ENCODE results near the gene EIF3D. TPM values are rescaled to one million over a fixed set of nuclear protein-coding genes. Genes with fewer than 3 reads are reported as not detected.

EIF3D gene
- total RNA-seq (269 TPM), polyA plus RNA-seq (100 to 1,000 TPM; 147 to 195 (median 182) TPM)

- H3K27ac Mint-ChIP-seq = peak within 1 kb of the TSS; percentile 97 to 98 (median 98)
Measured at GRCh38 chr22:36528795-36529751, at the start of gene EIF3D. Gene EIF3D (minus strand): TSS chr22:36529166. CDS start chr22:36526121, 3,045 bp downstream.

DNA sequence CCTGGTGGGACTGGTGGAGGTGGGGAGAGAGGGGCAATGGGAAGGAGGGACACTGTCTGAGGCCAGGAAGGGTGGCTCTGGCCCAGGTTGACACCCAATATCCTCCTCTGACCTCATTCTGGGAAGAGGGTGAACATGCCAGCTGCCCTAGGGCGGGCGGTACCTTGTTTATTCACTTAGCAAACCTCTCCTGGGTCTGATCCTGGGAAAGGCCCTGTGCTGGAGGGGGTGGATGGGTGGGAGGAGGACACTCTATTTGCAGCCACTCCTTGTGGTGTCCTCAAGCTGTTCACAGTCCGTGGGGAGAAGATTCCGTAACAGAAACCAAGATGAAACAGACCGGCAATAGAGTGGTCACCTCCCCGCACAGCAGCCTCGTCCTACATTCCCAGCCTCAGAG, 49.7 kb upstream of the EIF3D start:
- Histone ChIP-seq H3K27ac (ENCODE audit: insufficient read depth, low read length, poor library complexity, severe bottlenecking) (no peak overlapping the region), H3K36me3 (ENCODE audit: control insufficient read depth, insufficient read depth, low read length) (no peaks in the 10 kb centered on the region), H3K9me3 (ENCODE audit: control insufficient read depth in 2 of 2, low read length in 2 of 2) (no peaks in the 10 kb centered on the region), H3K4me1 (ENCODE audit: control insufficient read depth, insufficient read depth, low read length, poor library complexity, severe bottlenecking) (no peaks in the 10 kb centered on the region), H3K4me3 (ENCODE audit: low read depth, low read length) (no peak overlapping the region), H3K27me3 (ENCODE audit: control insufficient read depth, insufficient read depth, low read length) (no peaks in the 10 kb centered on the region)
- no peak overlapping the region for H3K27ac Mint-ChIP-seq
- peaks cover 3% of the 10 kb centered on the region for H3K36me3 Mint-ChIP-seq
- ATAC-seq (ENCODE audit: low read depth in 2 of 2) (no peak), DNase-seq (no peak)
- peaks cover 0 to 2% (median 0%) of the 10 kb centered on the region in 4 donors for H3K4me1 Mint-ChIP-seq
- H3K4me3 Mint-ChIP-seq = no peak overlapping the region
- H3K27me3 Mint-ChIP-seq = peaks cover 17% of the 10 kb centered on the region
- H3K9me3 Mint-ChIP-seq = peaks cover 0 to 2% (median 0%) of the 10 kb centered on the region in 7 donors

More at GRCh38 chr22:36528795-36529751, at the start of gene EIF3D:
- peak within 1 kb of the TSS; percentile 87 to 96 (median 94) for H3K4me3 Mint-ChIP-seq
- ATAC-seq (ENCODE audit: low read depth in 2 of 2) (peak; percentile 93 to 94), DNase-seq (peak; percentile 98 to 100 (median 99))
- peak within 1 kb of the TSS; percentile 95 for H3K4me3 ChIP-seq (ENCODE audit: low read depth, low read length)
- peaks cover 22% of the 10 kb centered on the region for H3K4me1 ChIP-seq (ENCODE audit: control insufficient read depth, insufficient read depth, low read length, poor library complexity, severe bottlenecking)
- H3K9me3 ChIP-seq (ENCODE audit: control insufficient read depth in 2 of 2, low read length in 2 of 2) = no peaks in the 10 kb centered on the region
- H3K36me3 ChIP-seq (ENCODE audit: control insufficient read depth, insufficient read depth, low read length) = peaks cover 32% of the 10 kb centered on the region
- H3K36me3 Mint-ChIP-seq = peaks cover 21% of the 10 kb centered on the region
- no peaks in the 10 kb centered on the region for H3K27me3 ChIP-seq (ENCODE audit: control insufficient read depth, insufficient read depth, low read length)
- H3K4me1 Mint-ChIP-seq = peaks cover 5 to 34% (median 19%) of the 10 kb centered on the region in 4 donors
- H3K9me3 Mint-ChIP-seq = no peaks in the 10 kb centered on the region
- peaks cover 11% of the 10 kb centered on the region for H3K27me3 Mint-ChIP-seq
- peak within 1 kb of the TSS; percentile 93 for H3K27ac ChIP-seq (ENCODE audit: insufficient read depth, low read length, poor library complexity, severe bottlenecking)

GRCh38 chr22:36577019-36577418, 48.1 kb upstream of the EIF3D start:
- ATAC-seq (ENCODE audit: low read depth in 2 of 2) (no peak), DNase-seq (no peak)
- Mint-ChIP-seq H3K27me3 (peaks cover 9% of the 10 kb centered on the region), H3K9me3 (peaks cover 0 to 2% (median 0%) of the 10 kb centered on the region in 7 donors), H3K4me1 (peaks cover 0 to 2% (median 0%) of the 10 kb centered on the region in 4 donors), H3K36me3 (no peaks in the 10 kb centered on the region), H3K4me3 (no peak overlapping the region), H3K27ac (no peak overlapping the region)
- H3K27ac ChIP-seq (ENCODE audit: insufficient read depth, low read length, poor library complexity, severe bottlenecking) = no peak overlapping the region
- no peaks in the 10 kb centered on the region for H3K9me3 ChIP-seq (ENCODE audit: control insufficient read depth in 2 of 2, low read length in 2 of 2)
- no peaks in the 10 kb centered on the region for H3K36me3 ChIP-seq (ENCODE audit: control insufficient read depth, insufficient read depth, low read length)
- no peaks in the 10 kb centered on the region for H3K4me1 ChIP-seq (ENCODE audit: control insufficient read depth, insufficient read depth, low read length, poor library complexity, severe bottlenecking)
- H3K4me3 ChIP-seq (ENCODE audit: low read depth, low read length) = no peak overlapping the region
- no peaks in the 10 kb centered on the region for H3K27me3 ChIP-seq (ENCODE audit: control insufficient read depth, insufficient read depth, low read length)

DNA sequence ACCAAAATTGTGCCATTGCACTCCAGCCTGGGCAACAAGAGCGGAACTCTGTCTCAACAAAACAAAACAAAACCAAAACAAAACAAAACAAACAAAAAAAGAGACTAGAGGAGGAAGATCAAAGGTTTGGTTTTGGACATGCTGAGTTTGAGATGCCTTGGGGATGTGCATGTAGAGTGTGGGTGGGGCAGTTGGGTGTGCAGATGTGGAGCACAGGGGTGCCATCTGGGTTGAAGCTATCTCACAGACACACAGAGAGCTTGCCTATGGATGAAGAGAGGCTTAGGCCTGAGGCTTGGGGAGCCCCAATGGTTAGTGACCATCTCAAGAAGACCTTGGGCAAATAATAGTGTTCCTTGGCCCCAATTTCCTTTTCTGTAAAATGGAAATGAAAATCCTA, 45.8 kb upstream of the EIF3D start:
- Mint-ChIP-seq H3K4me3 (peak overlapping the region in 1 of 4 donors; percentile 55), H3K36me3 (no peaks in the 10 kb centered on the region), H3K27me3 (peaks cover 12% of the 10 kb centered on the region), H3K9me3 (peaks cover 0 to 1% (median 0%) of the 10 kb centered on the region in 7 donors), H3K4me1 (peaks cover 0 to 2% (median 0%) of the 10 kb centered on the region in 4 donors), H3K27ac (no peak overlapping the region)
- H3K27me3 ChIP-seq (ENCODE audit: control insufficient read depth, insufficient read depth, low read length) = no peaks in the 10 kb centered on the region
- H3K27ac ChIP-seq (ENCODE audit: insufficient read depth, low read length, poor library complexity, severe bottlenecking) = no peak overlapping the region
- H3K4me1 ChIP-seq (ENCODE audit: control insufficient read depth, insufficient read depth, low read length, poor library complexity, severe bottlenecking) = no peaks in the 10 kb centered on the region
- H3K4me3 ChIP-seq (ENCODE audit: low read depth, low read length) = no peak overlapping the region
- DNase-seq (no peak), ATAC-seq (ENCODE audit: low read depth in 2 of 2) (no peak)
- H3K36me3 ChIP-seq (ENCODE audit: control insufficient read depth, insufficient read depth, low read length) = no peaks in the 10 kb centered on the region
- H3K9me3 ChIP-seq (ENCODE audit: control insufficient read depth in 2 of 2, low read length in 2 of 2) = no peaks in the 10 kb centered on the region

DNA sequence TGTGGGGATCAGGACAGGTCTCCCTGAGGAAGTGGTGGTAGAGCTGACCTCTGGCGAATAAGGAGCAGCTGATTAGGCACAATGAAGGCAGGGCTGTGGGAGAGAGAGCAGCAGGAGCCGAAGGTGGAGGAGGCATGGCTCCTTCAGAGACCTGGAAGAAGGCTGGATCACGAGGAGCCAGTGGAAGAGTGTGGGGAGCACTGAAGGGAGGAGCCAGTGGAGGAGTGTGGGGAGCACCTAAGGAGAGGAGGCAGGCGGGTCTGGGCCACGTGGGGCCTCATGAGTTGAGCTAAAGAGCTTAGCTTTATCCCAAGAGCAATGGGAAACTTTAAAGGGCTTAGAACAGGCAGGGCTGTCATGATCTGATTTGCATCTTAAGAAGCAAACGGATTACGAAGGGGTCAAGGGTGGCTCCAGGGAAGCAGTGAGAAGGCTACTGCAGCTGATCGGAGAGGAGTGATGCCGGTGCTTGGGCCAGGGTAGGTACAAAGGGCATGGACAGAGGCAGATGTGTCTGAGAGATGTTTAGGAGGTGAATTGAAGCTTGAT, 44.9 kb upstream of the EIF3D start:
- no peaks in the 10 kb centered on the region for H3K27me3 ChIP-seq (ENCODE audit: control insufficient read depth, insufficient read depth, low read length)
- DNase-seq = no peak
- no peaks in the 10 kb centered on the region for H3K36me3 Mint-ChIP-seq
- H3K36me3 ChIP-seq (ENCODE audit: control insufficient read depth, insufficient read depth, low read length) = no peaks in the 10 kb centered on the region
- no peak for ATAC-seq (ENCODE audit: low read depth in 2 of 2)
- no peak overlapping the region for H3K27ac ChIP-seq (ENCODE audit: insufficient read depth, low read length, poor library complexity, severe bottlenecking)
- H3K27me3 Mint-ChIP-seq = peaks cover 12% of the 10 kb centered on the region
- no peak overlapping the region for H3K27ac Mint-ChIP-seq
- no peaks in the 10 kb centered on the region for H3K9me3 ChIP-seq (ENCODE audit: control insufficient read depth in 2 of 2, low read length in 2 of 2)
- no peak overlapping the region for H3K4me3 ChIP-seq (ENCODE audit: low read depth, low read length)
- no peaks in the 10 kb centered on the region for H3K4me1 Mint-ChIP-seq
- peaks cover 0 to 1% (median 0%) of the 10 kb centered on the region in 7 donors for H3K9me3 Mint-ChIP-seq
- no peak overlapping the region for H3K4me3 Mint-ChIP-seq
- no peaks in the 10 kb centered on the region for H3K4me1 ChIP-seq (ENCODE audit: control insufficient read depth, insufficient read depth, low read length, poor library complexity, severe bottlenecking)

GRCh38 chr22:36571991-36572390, 43.0 kb upstream of the EIF3D start:
- Mint-ChIP-seq H3K4me1 (no peaks in the 10 kb centered on the region), H3K36me3 (no peaks in the 10 kb centered on the region), H3K4me3 (no peak overlapping the region), H3K27me3 (peaks cover 18% of the 10 kb centered on the region), H3K9me3 (peaks cover 0 to 3% (median 0%) of the 10 kb centered on the region in 7 donors), H3K27ac (no peak overlapping the region)
- ATAC-seq (ENCODE audit: low read depth in 2 of 2) (no peak), DNase-seq (no peak)
- Histone ChIP-seq H3K4me3 (ENCODE audit: low read depth, low read length) (no peak overlapping the region), H3K27me3 (ENCODE audit: control insufficient read depth, insufficient read depth, low read length) (no peaks in the 10 kb centered on the region), H3K36me3 (ENCODE audit: control insufficient read depth, insufficient read depth, low read length) (no peaks in the 10 kb centered on the region), H3K27ac (ENCODE audit: insufficient read depth, low read length, poor library complexity, severe bottlenecking) (no peak overlapping the region), H3K9me3 (ENCODE audit: control insufficient read depth in 2 of 2, low read length in 2 of 2) (no peaks in the 10 kb centered on the region), H3K4me1 (ENCODE audit: control insufficient read depth, insufficient read depth, low read length, poor library complexity, severe bottlenecking) (no peaks in the 10 kb centered on the region)

- no peak overlapping the region for H3K27ac ChIP-seq (ENCODE audit: insufficient read depth, low read length, poor library complexity, severe bottlenecking)
- Mint-ChIP-seq H3K4me3 (peak overlapping the region in 1 of 4 donors; percentile 38), H3K27me3 (peaks cover 32% of the 10 kb centered on the region), H3K4me1 (no peaks in the 10 kb centered on the region), H3K27ac (no peak overlapping the region), H3K9me3 (peaks cover 0 to 3% (median 0%) of the 10 kb centered on the region in 7 donors), H3K36me3 (no peaks in the 10 kb centered on the region)
- no peak for DNase-seq
- H3K4me1 ChIP-seq (ENCODE audit: control insufficient read depth, insufficient read depth, low read length, poor library complexity, severe bottlenecking) = no peaks in the 10 kb centered on the region
- H3K4me3 ChIP-seq (ENCODE audit: low read depth, low read length) = no peak overlapping the region
- H3K27me3 ChIP-seq (ENCODE audit: control insufficient read depth, insufficient read depth, low read length) = no peaks in the 10 kb centered on the region
- no peaks in the 10 kb centered on the region for H3K36me3 ChIP-seq (ENCODE audit: control insufficient read depth, insufficient read depth, low read length)
- no peak for ATAC-seq (ENCODE audit: low read depth in 2 of 2)
- no peaks in the 10 kb centered on the region for H3K9me3 ChIP-seq (ENCODE audit: control insufficient read depth in 2 of 2, low read length in 2 of 2)
Measured at GRCh38 chr22:36569999-36570398, 41.0 kb upstream of the EIF3D start.
